GM21723 (cell line): ENCODE data around the gene PRSS36.
"Not testable (repeated sequence)": the region's sequence is repeated elsewhere in the genome, so short reads cannot be mapped to it uniquely, and the experiment has no call there.

Experiments used
- ATAC-seq: cut with Tn5 transposase; IDR thresholded peaks from one replicate; pipeline ENCODE4 v1.9.1; 2021; ENCODE audit warnings: mild to moderate bottlenecking, moderate library complexity; ENCODE audit not compliant: unreplicated experiment

The PRSS36 gene

DNA sequence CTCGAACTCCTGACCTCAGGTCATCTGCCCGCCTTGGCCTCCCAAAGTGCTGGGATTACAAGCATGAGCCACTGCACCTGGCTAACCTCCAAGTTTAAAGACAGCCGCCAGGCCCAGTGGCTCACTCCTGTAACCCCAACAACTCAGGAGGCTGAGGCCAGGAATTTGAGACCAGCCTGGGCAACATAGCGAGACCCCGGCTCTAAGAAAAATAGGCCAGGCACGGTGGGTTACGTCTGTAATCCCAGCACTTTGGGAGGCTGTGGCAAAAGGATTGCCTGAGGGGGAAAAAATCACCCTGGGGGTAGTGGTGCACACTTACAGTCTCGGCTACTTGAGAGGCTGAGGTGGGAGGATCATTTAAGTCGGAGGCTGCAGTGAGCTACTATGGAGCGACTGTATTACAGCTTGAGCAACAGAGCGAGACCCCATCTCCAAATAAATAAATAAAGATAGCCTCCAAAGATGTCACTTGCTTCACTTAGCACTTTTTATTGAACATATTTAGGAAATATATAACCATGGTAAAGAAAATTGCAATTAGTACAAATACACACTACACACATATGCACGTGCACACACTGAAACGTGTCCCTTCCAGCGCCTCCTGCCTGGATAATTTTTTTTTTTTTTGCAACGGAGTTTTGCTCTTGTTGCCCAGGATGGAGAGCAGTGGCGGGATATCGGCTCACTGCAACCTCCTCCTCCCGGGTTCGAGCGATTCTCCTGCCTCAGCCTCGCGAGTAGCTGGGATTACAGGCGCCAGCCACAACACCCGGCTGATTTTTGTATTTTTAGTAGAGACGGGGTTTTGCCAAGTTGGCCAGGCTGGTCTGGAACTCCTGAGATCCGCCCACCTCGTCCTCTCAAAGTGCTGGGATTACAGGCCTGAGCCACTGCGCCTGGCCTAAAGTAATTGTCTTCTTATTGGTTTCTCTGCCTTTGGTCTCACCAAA lies 43.1 kb downstream of the PRSS36 start:
- no peak for ATAC-seq

DNA sequence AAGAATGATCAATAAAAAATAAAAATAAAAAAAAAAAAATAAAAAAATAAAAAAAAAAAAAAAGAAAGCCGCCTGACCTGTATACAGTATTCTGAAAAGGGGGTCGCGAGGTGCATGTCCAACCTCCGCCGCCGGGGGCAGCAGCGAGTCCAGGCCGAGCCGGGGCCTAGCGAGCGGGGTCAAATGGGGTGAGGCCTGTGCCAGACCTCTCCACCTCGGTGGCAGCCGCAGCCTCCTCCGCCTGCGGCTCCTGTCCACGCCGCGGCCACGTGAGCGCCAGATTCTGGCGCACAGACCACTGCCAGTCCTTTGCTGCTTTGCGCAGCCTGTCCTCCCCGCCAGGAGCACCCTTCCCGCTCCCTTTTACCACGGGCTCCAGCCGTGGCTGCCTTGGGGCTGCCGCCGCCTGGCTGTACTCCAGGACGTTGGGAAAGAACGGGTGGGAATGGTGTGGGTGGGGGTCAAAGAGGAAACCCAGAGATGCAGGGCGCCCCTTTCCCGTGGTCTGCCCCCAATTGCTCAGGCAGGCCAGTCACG lies 44.1 kb downstream of the PRSS36 start:
- peak; percentile 36 for ATAC-seq

DNA sequence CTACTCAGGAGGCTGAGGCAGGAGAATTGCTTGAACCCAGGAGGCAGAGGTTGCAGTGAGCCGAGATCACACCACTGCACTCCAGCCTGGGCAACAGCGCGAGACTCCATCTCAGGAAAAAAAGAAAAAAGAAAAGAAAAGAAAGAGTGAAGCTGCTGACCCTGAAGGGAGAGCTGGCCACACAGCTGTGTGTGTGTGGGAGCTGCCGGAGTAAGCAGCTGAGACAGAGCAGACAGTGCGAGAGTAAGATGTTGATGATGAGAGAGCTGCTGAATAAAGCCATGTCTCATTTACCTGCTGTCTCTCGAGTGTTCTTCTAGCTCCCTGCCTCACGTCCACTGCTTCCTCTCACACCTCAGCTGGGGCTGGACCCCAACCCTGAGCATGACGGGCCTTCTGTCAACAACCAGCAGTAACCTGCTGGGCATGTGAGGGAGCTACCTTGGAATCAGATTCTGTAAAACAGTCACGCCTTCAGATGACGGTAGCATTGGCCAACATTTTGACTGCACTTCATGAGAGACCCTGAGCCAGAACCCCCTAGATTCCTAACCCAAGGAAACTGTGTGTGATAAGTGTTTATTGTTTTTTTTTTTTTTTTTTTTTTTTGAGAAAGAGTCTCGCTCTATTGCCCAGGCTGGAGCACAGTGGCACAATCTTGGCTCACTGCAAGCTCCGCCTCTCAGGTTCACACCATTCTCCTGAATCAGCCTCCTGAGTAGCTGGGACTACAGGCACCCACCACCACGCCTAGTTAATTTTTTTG lies 48.8 kb downstream of the PRSS36 start:
- not testable (repeated sequence) for ATAC-seq

GRCh38 chr16:31099860-31100638 lies 49.8 kb downstream of the PRSS36 start:
- ATAC-seq: no peak

DNA sequence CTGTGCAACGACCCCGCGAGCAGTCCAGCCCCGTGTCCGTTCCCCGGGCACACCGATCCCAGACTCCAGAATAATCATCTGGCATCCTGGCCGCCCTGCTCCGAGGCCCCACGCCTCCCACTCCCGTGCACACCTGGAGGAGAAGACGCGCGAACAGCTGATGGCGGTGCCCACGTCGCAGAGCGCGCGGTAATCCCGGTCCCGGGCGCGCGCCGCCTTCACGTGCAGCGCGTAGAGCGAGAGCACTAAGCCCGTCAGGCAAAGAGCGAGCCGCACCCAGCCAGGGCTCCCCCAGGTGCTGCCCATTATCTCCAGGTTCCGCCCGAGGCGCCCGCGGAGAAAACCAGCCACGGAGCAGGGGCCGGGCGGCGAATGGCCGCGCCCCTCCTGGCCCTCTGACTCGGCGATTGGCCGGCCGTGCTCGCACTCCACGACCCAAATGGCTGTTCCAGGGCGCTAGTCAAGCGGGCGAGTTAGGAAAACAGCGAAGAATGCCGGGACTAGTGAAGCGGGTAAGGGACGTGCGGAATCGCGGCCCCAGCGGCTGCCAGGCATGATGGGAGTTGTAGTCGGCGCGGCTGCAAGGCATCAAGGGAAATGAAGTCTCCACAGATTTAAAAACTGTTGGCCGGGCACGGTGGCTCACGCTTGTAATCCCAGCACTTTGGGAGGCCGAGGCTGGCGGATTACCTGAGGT lies 55.3 kb downstream of the PRSS36 start, which contains the start of gene VKORC1:
Gene VKORC1 (minus strand): TSS at position 374 of the 697 bp plus-strand sequence. CDS start 68 bp downstream, at position 306.
- peak; percentile 89 for ATAC-seq

DNA sequence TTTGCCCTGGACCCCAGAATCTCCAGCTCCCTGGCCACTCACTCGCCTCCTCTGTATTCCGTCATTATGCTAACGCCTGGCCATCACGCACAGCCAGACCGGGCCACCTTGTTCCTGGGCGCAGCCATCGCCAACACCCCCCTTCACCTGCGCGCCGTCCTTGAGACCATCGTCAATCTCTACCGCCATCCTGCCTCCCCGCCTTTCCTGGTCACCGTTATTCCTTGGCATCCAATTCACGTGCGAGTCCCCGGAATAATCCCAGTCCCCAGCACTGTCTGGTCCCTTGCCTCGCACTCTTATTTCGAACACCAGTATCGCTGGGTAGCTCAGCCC lies 55.8 kb downstream of the PRSS36 start:
- ATAC-seq: peak; percentile 2

DNA sequence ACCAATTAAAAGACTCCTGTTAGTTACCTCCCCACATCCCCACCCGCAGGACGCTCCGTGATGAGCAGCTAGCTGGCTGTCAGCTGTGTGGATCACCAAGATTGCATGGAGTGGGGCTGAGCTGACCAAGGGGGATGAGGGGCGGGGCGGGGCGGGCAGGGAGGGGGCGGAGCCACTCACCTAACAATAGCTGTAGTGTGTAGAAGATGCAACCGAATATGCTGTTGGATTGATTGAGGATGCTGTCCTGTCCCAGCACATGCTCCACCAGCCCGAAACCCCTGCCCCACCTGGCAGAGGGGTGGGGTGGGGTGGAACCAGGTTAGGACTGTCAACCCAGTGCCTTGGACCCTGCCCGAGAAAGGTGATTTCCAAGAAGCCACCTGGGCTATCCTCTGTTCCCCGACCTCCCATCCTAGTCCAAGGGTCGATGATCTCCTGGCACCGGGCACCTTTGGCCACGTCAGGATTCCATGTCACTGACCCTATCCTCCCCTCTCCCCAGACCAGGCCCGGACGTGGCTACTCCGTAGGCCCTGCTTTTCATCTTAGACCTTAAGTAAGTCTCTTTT lies 56.6 kb downstream of the PRSS36 start:
- ATAC-seq: no peak

DNA sequence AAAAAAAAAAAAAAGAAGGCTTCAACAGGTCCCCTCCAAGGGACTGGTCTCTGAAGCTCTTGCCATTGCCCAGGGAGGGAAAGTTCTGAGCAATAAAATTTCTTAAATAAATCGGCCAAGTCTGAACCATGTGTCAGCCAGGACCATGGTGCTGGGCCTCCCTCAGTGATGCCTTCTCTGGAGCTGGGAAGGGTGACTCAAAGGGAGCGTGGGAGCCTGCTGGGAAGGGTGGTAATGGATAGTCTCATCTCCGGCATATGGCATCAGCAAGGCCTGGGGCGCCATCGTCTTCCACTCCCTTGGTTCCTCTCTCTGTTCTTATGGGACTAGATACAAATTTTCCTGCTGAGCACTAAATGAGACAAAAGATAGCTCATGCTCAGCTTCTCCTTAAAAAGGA lies 57.5 kb downstream of the PRSS36 start:
- ATAC-seq: no peak

DNA sequence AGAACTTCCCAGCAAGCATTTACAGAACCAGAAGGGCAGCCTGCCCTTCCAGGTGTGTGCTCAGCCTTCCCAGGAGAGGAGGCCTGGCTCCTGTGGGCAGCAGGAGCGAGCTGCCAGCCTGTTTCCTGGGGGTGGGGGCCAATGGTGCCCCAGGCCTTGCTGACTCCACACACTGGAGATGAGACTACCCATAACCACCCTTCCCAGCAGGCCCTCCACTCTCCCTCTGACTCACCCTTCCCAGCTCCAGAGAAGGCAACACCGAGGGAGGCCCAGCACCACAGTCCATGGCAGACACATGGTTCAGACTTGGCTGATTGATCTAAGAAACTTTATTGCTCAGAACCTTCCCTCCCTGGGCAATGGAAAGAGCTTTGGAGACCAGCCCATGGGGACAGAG lies 59.3 kb downstream of the PRSS36 start:
- ATAC-seq: no peak

GRCh38 chr16:31089199-31089598 lies 60.7 kb downstream of the PRSS36 start:
- ATAC-seq: no peak
